GM21737 (cell line): Measurements from ENCODE around the gene APOBEC3C.
"Not testable (repeated sequence)": the region's sequence is repeated elsewhere in the genome, so short reads cannot be mapped to it uniquely, and the experiment has no call there.

Experiments
- ATAC-seq: cut with Tn5 transposase; IDR thresholded peaks from one replicate; pipeline ENCODE4 v1.9.1; 2021; ENCODE audit warnings: mild to moderate bottlenecking, moderate library complexity; ENCODE audit not compliant: unreplicated experiment

The APOBEC3C gene

GRCh38 chr22:38981992-38982927 is 31.8 kb upstream of the APOBEC3C start, which contains the start of gene APOBEC3B:
Gene APOBEC3B (plus strand): TSS chr22:38982347. CDS start chr22:38982454, 107 bp downstream.
- ATAC-seq = peak; percentile 56

DNA sequence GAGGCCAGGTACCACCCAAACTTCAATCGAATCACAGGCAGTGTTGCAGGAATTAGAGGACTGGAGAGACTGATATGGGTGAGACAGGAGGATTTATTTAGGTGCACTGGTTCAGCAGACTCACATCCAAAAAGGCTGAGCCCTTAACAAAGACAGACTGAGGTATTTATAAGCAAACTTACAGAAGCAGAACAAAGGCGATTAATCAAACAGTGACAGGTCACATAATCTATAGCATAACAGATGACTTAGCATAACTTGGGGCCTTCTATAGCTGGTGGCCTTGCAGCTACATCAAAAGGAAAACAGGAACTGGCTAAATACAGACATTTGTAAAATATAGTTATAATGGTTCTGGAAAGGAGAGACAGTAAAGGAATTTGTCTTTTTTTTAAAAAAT is 29.8 kb upstream of the APOBEC3C start:
- ATAC-seq = no peak

DNA sequence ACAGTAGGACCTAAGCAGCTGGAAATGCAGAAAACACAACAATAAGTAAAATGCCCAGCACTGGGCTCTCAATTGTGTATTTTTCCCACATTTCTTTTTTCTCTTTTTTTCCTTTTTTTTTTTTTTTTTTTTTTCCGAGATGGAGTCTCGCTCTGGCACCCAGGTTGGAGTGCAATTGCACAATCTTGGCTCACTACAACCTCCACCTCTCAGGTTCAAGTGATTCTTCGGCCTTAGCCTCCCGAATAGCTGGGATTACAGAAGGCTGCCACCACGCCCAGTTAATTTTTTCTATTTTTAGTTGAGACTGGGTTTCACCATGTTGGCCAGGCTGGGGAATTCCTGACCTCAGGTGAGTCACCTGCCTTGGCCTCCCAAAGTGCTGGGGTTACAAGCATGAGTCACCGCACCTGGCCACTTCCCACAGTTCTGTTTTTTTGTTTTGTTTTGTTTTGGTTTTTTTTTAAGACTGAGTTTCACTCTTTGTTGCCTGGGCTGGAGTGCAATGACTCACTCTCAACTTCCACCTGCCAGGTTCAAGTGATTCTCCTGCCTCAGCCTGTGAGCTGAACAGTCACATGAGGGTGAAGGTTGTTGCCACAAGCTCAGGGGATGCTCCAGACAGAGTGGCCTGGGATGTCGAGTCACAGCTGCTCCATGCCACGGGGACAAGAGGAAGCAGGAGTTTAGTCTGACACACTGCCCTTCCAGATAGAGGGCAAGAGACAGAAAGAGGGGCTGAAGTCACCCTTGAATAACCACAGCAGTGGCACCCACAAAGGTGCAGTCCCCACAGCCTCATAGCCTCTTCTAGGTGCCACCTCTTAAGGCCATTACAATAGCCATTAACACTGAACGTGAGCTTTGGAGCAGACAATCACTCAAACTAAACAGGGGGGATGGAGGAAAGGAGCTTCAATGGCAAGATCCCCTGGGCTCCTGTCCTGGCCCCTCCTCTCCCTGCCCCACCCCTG is 29.0 kb upstream of the APOBEC3C start:
- ATAC-seq = peak; percentile 47

DNA sequence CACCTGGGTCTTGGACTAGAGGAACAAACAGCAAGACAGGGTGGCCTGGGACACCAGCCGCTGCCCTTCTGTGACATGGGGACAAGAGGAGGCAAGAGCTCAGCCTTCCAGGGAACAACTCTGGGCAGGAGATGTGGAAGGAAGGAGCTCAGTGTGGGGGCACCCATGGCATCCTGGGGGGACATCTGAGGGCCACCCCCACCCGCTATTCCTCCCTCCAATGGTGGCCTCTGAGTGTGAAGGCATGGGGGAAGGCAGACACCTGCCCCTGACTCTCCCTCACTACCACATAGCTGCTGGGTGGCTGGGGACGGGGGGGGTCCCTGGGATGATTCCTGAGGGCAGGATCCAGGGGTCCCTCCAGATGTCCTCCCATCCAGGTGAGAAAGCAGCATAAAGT is 27.4 kb upstream of the APOBEC3C start:
- ATAC-seq = no peak

- ATAC-seq = no peak
Observed at GRCh38 chr22:38987171-38987895, 26.7 kb upstream of the APOBEC3C start.

DNA sequence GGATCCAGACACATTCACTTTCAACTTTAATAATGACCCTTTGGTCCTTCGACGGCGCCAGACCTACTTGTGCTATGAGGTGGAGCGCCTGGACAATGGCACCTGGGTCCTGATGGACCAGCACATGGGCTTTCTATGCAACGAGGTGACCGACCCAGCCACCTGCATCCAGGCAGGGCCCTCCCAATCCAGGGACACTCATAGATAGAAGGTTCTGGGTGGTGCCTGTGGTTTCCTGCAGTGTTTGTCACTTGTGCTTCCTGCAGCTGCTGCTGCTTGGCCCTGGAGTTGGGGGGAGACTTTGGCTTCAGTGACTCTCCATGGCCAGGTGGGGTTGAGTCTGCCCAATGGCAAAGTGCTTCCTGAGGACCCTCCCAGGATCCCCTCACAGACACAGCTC is 24.6 kb upstream of the APOBEC3C start:
- no peak for ATAC-seq

- not testable (repeated sequence) for ATAC-seq
Observed at GRCh38 chr22:38992871-38993371, 21.1 kb upstream of the APOBEC3C start.

- ATAC-seq = no peak
Observed at GRCh38 chr22:38996105-38996504, 18.0 kb upstream of the APOBEC3C start.

- ATAC-seq = no peak
Observed at GRCh38 chr22:38997518-38997917, 16.5 kb upstream of the APOBEC3C start.

DNA sequence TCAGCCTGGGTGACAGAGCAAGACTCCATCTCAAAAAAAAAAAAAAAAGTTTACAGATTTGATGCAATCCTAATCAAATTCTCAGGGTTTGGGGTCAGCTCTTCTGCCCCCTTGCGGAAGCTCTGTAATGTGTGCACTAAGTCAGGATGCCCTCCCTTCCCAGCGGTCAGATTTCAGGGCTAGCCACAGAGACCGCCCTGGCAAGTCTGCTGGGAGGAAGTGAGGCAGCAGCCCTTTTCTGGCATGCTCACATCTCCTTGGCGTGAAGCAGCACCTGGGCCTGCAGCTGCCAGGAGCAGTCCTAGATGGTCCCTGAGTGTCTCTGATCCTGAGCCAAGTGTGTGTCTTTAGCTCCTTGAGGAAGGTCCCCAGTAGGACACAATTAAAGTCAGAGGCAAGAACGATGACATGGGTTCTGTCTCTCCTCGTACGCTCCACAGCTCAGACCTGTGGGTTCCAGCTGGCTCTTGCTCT is 10.9 kb upstream of the APOBEC3C start:
- ATAC-seq = no peak

GRCh38 chr22:39007177-39007576 is 6.9 kb upstream of the APOBEC3C start:
- ATAC-seq = no peak

DNA sequence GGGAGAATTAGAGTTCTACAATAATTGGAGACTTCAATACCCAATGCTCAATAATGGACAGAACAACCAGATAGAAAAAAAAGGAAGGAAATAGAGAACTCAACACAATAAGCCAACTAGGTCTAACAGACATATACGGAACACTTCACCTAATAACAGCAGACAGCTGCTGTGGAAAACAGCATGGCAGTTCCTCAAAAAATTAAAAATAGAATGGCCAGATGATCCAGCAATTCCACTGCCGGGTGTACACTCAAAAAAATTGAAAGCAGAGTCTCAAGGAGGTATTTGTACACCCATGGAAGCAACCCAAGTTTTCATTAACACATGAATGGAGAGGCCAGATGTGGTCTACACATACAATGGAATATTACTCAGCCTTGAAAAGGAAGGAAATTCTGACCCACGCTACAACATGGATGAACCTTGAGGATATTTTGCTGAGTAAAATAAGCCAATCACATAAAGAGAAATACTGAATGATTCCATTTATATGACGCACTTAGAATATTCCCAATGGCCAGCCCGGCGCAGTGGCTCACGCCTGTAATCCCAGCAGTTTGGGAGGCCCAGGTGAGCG is 5.7 kb upstream of the APOBEC3C start:
- ATAC-seq = not testable (repeated sequence)

GRCh38 chr22:39010946-39011345 is 3.1 kb upstream of the APOBEC3C start:
- no peak for ATAC-seq

DNA sequence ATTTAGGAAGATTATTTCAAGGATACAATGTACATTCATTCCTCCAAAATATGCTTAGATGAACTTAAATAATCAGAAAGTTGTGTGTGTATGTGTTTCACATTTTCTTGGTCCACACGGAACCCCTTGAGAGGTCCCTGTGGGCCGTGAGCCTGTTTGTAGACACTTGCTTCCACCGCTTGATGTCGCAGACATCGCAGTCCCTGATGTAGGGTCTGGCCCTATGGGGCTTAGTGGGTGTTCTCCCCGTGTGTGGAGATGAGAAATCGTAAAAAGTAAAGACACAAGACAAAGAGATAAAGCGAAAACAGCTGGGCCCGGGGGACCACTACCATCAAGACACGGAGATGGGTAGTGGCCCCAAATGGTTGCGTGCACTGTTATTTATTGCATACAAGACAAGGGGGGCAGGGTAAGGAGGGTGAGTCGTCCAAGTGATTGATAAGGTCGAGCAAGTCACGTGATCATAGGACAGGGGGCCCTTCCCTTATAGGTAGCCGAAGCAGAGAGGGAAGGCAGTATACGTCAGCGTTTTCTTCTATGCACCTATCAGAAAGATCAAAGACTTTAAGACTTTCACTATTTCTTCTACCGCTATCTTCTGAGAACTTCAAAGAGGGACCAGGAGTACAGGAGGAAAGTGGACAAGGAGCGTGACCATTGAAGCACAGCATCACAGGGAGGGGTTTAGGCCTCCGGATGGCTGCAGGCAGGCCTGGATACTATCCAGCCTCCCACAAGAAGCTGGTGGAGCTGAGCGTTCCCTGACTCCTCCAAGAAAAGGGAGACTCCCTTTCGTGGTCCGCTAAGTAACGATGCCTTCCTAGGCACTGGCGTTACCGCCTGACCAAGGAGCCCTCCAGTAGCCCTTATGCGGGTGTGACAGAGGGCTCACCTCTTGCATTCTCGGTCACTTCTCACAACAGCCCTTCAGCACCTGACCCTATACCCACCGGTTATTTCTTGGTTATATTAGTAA is 1.2 kb upstream of the APOBEC3C start:
- ATAC-seq = no peak

GRCh38 chr22:39013561-39013941 is 506 bp upstream of the APOBEC3C start:
- not testable (repeated sequence) for ATAC-seq

DNA sequence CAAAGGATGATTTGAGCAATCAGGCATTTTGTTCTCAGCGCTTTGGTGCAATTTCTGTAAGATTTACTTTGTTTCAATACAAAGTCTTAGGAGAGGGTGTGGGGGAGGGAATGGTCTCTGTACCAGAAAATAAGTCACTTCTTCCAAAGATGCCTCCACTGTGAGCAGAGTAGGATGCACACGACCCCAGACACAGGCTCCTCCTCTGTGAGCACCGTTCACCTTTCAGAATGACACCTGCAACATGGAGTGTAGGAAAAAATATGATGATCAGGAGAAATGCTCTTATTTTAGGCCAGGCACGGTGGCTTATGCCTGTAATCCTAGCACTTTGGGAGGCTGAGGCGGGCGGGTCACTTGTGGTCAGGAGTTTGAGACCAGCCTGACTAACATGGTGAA is 665 bp downstream of the APOBEC3C start:
- ATAC-seq = not testable (repeated sequence)

DNA sequence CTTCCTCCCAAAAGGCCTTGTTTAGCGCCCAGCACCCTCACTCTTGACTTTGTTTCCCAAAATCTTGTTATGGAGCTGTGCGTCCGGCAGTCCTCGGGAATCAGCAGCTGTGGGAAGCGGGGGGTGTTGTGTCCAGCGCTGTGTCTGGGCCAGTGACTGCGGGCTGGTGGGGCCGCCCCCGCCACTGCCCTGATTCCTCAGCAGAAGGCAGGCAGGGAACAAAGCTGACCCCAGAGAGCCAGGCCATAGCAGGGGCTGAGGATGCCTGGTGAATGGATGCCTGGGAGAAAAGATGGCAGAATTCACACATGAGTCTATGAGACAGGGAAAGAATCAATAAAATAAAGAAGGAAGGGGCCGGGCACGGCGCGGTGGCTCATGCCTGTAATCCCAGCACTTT is 2.5 kb downstream of the APOBEC3C start:
- no peak for ATAC-seq

DNA sequence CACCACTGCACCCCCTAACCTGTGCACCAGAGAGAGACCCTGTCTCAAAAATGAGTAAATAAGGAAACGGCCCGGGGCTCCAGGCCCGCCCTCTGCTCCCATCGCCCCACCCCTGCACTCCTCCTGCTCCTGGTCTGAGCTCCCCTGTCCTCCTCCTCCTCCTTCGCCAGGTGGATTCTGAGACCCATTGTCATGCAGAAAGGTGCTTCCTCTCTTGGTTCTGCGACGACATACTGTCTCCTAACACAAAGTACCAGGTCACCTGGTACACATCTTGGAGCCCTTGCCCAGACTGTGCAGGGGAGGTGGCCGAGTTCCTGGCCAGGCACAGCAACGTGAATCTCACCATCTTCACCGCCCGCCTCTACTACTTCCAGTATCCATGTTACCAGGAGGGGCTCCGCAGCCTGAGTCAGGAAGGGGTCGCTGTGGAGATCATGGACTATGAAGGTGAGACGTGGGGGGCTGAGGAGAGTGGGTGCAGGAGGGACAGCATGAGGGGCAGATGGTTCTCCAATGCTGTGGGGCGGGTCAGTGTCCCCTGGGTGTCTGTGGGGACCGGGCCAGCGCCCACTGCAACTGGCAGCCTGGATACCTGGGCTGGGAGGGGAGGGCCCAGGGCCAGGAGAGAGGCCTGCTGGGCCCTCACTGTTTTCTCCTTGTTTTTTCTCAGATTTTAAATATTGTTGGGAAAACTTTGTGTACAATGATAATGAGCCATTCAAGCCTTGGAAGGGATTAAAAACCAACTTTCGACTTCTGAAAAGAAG is 3.7 kb downstream of the APOBEC3C start:
- ATAC-seq = no peak
